ENCODE measurements around the gene GADL1.

The GADL1 gene

GRCh38 chr3:30914696-30915095 is 20.2 kb upstream of the GADL1 start:
- TF ChIP-seq, protein P1, sequence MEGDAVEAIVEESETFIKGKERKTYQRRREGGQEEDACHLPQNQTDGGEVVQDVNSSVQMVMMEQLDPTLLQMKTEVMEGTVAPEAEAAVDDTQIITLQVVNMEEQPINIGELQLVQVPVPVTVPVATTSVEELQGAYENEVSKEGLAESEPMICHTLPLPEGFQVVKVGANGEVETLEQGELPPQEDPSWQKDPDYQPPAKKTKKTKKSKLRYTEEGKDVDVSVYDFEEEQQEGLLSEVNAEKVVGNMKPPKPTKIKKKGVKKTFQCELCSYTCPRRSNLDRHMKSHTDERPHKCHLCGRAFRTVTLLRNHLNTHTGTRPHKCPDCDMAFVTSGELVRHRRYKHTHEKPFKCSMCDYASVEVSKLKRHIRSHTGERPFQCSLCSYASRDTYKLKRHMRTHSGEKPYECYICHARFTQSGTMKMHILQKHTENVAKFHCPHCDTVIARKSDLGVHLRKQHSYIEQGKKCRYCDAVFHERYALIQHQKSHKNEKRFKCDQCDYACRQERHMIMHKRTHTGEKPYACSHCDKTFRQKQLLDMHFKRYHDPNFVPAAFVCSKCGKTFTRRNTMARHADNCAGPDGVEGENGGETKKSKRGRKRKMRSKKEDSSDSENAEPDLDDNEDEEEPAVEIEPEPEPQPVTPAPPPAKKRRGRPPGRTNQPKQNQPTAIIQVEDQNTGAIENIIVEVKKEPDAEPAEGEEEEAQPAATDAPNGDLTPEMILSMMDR (IDR thresholded peaks at IDR 0.05; ENCODE audit: low read depth, low read length, missing control alignments), result no peak
- in situ Hi-C loops (cut with HindIII; ENCODE audit: low sequenced_read_pairs), result loop anchor here (10.0 kb wide), 1 partner anchor 120 kb away; no protein-coding TSS in a partner anchor
- no peak for DNase-seq (ENCODE audit: low read depth)
- no peak overlapping the region for H3K4me3 ChIP-seq (ENCODE audit: low read depth, low read length)

DNA sequence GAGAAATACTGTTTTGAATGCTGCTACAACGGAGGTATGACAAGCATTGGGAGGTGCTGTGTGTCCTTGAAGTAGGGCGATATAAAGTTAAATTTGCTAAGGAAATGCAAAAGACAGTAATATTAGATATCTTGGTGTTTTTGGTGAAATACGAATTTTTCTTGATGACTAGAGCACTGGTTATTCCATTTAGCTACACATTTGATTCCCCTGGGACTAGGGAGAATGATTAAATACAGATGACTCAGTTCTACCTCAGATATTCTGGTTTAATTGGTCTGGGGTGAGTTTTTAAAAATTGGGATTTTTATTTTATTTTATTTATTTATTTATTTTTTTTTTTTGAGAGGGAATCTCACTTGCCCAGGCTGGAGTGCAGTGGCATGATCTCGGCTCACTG is 18.7 kb upstream of the GADL1 start:
- no peak for DNase-seq (ENCODE audit: low read depth)
- TF ChIP-seq, protein P1 (IDR thresholded peaks at IDR 0.05; ENCODE audit: low read depth, low read length, missing control alignments), result no peak
- in situ Hi-C loops (cut with HindIII; ENCODE audit: low sequenced_read_pairs), result loop anchor here (10.0 kb wide), 1 partner anchor 118 kb away; no protein-coding TSS in a partner anchor

DNA sequence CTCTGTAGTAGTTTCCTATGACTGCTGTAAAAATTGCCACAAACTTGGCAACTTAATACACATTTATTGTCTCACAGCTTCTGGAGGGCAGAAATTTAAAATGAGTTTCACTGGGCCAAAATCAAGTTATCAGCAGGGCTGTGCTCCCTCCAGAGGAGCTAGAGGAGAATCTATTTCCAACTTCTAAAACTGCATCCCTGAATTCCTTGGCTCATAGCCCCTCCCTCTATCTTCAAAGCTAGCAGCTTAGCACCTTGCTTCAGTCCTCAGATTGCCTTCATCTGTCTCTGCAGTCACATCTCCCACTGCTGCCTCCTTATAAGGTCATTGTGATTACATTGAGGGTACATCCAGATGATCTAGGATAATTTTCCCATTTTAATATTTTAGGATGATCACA is 17.8 kb upstream of the GADL1 start:
- TF ChIP-seq, protein P1 (IDR thresholded peaks at IDR 0.05; ENCODE audit: low read depth, low read length, missing control alignments), result no peak
- no peak overlapping the region for H3K4me3 ChIP-seq (ENCODE audit: low read depth, low read length)
- no peak for DNase-seq (ENCODE audit: low read depth)
- in situ Hi-C loops (cut with HindIII; ENCODE audit: low sequenced_read_pairs), result loop anchor here (10.0 kb wide), 1 partner anchor 118 kb away; no protein-coding TSS in a partner anchor

More for the DNA sequence above, 18.7 kb upstream of the GADL1 start:
- H3K4me3 ChIP-seq (ENCODE audit: low read depth, low read length), result no peak overlapping the region

- DNase-seq (ENCODE audit: low read depth), result no peak
- H3K4me3 ChIP-seq (ENCODE audit: low read depth, low read length), result no peak overlapping the region
- in situ Hi-C loops (cut with HindIII; ENCODE audit: low sequenced_read_pairs), result no loop called here
- TF ChIP-seq, protein P1 (IDR thresholded peaks at IDR 0.05; ENCODE audit: low read depth, low read length, missing control alignments), result no peak
These were observed 14.1 kb upstream of the GADL1 start for GRCh38 chr3:30908456-30909037.

GRCh38 chr3:30904996-30905395 is 10.5 kb upstream of the GADL1 start:
- in situ Hi-C loops (cut with HindIII; ENCODE audit: low sequenced_read_pairs), result no loop called here
- H3K4me3 ChIP-seq (ENCODE audit: low read depth, low read length), result no peak overlapping the region
- DNase-seq (ENCODE audit: low read depth), result no peak
- TF ChIP-seq, protein P1 (IDR thresholded peaks at IDR 0.05; ENCODE audit: low read depth, low read length, missing control alignments), result no peak

GRCh38 chr3:30895329-30895728 is 868 bp upstream of the GADL1 start:
- in situ Hi-C loops (cut with HindIII; ENCODE audit: low sequenced_read_pairs), result no loop called here
- DNase-seq (ENCODE audit: low read depth), result no peak
- TF ChIP-seq, protein P1 (IDR thresholded peaks at IDR 0.05; ENCODE audit: low read depth, low read length, missing control alignments), result no peak

More at GRCh38 chr3:30895329-30895728, 868 bp upstream of the GADL1 start:
- H3K4me3 ChIP-seq (ENCODE audit: low read depth, low read length), result no peak overlapping the region
